HepG2 (cell line): ENCODE results near the gene PRMT5. TPM values are rescaled to one million over a fixed set of nuclear protein-coding genes. Genes with fewer than 3 reads are reported as not detected.
A peak's percentile ranks its signal among the peaks of the same experiment; 100 is the strongest.

ENCODE experiments used
- ATF5 ChIP-seq: sonication (generic); formaldehyde crosslinking; IDR thresholded peaks from 2 replicates; pipeline ENCODE4 v1.4.0; 2020; ENCODE audit warnings: mild to moderate bottlenecking, low read depth, missing genetic modification reagents
- BRD4 ChIP-seq: sonication (generic); formaldehyde crosslinking; IDR thresholded peaks from 2 replicates; pipeline ENCODE4 v1.4.0; 2020; ENCODE audit warnings: missing genetic modification reagents
- CREB3 ChIP-seq: sonication (generic); formaldehyde crosslinking; IDR thresholded peaks from 2 replicates; pipeline ENCODE4 v1.5.0; 2020; ENCODE audit warnings: missing genetic modification reagents
- FOXA1 ChIP-seq, 2 experiments: fragments of 450-650 bp in 1 of 2; sonication (generic) in 1 of 2; formaldehyde crosslinking in 1 of 2; IDR thresholded peaks; 2 replicates each; pipeline versions ENCODE4 v1.4.0 to v1.6.1; 2016 to 2020; ENCODE audit warnings: missing genetic modification reagents in 1 of 2
- HDAC2 ChIP-seq: sonication (generic); formaldehyde crosslinking; IDR thresholded peaks from 2 replicates; pipeline ENCODE4 v1.4.0; 2020; ENCODE audit warnings: missing genetic modification reagents
- HMGXB3 ChIP-seq: sonication (generic); formaldehyde crosslinking; IDR thresholded peaks from 2 replicates; pipeline ENCODE4 v1.4.0; 2020; ENCODE audit warnings: missing genetic modification reagents, borderline replicate concordance
- IRF1 ChIP-seq: sonication (generic); formaldehyde crosslinking; IDR thresholded peaks from 2 replicates; pipeline ENCODE4 v1.4.0; 2020; ENCODE audit warnings: low read depth, mild to moderate bottlenecking, missing genetic modification reagents
- NR2F1 ChIP-seq, 2 experiments: fragments of 450-650 bp in 1 of 2; formaldehyde crosslinking in 1 of 2; IDR thresholded peaks; 2 replicates each; pipeline versions ENCODE4 v1.5.0 to v1.6.1; 2016 to 2020; ENCODE audit warnings: mild to moderate bottlenecking in 1 of 2, missing compliant biosample characterization in 1 of 2, missing genetic modification reagents in 1 of 2, moderate library complexity in 1 of 2
- SIX4 ChIP-seq: sonication (generic); formaldehyde crosslinking; IDR thresholded peaks from 2 replicates; pipeline ENCODE4 v1.4.0; 2020; ENCODE audit warnings: missing genetic modification reagents
- U2AF2 ChIP-seq: fragments of 200-400 bp; formaldehyde crosslinking; IDR thresholded peaks from 2 replicates; pipeline ENCODE4 v1.6.1; 2017; ENCODE audit warnings: low read depth, mild to moderate bottlenecking, low read length
- ZEB1 ChIP-seq: IDR thresholded peaks from 2 replicates; pipeline ENCODE4 v1.6.1; 2012; ENCODE audit warnings: mild to moderate bottlenecking, low read depth, inconsistent platforms; ENCODE audit not compliant: insufficient replicate concordance
- ZFP36L2 ChIP-seq: sonication (generic); formaldehyde crosslinking; IDR thresholded peaks from 2 replicates; pipeline ENCODE4 v1.4.0; 2020; ENCODE audit warnings: missing genetic modification reagents
- ZNF124 ChIP-seq: sonication (generic); formaldehyde crosslinking; IDR thresholded peaks from 2 replicates; pipeline ENCODE4 v1.4.0; 2020; ENCODE audit warnings: missing genetic modification reagents
- ZNF558 ChIP-seq: sonication (generic); formaldehyde crosslinking; IDR thresholded peaks from 2 replicates; pipeline ENCODE4 v1.9.0; 2022; ENCODE audit warnings: mild to moderate bottlenecking, missing genetic modification reagents, borderline replicate concordance
- ZNF569 ChIP-seq: sonication (generic); formaldehyde crosslinking; IDR thresholded peaks from 2 replicates; pipeline ENCODE4 v1.5.0; 2020; ENCODE audit warnings: mild to moderate bottlenecking, missing genetic modification reagents, moderate library complexity, borderline replicate concordance
- ZNF589 ChIP-seq: sonication (generic); formaldehyde crosslinking; conservative IDR thresholded peaks from 2 replicates; pipeline ENCODE4 v1.8.0; 2022; ENCODE audit warnings: mild to moderate bottlenecking, moderate library complexity, missing genetic modification reagents
- ZSCAN29 ChIP-seq: sonication (generic); formaldehyde crosslinking; conservative IDR thresholded peaks from 2 replicates; pipeline ENCODE4 v1.4.0; 2020; ENCODE audit warnings: mild to moderate bottlenecking, missing genetic modification reagents
- polyA plus RNA-seq, 8 experiments: library from polyadenylated mRNA; depleted of rRNA in 3 of 8; stranded (reverse) in 7 of 8; unstranded in 1 of 8; fragments of >200 nt; fragmentation: Illumina TruSeq in 4 of 8; extraction: Trizol in 4 of 8; gene quantifications; 2 replicates each; pipeline versions ENCODE4 v1.2.1 to v1.2.3, GENCODE V29; 2011 to 2016; ENCODE audit warnings: low read depth in 4 of 8, missing spikeins in 1 of 8, mixed read lengths in 1 of 8; ENCODE audit not compliant: insufficient read depth in 1 of 8
- total RNA-seq, 5 experiments: library from RNA; depleted of rRNA; stranded (reverse); fragments of >200 nt; fragmentation: Illumina TruSeq; extraction: Trizol; gene quantifications; 2 replicates each; pipeline ENCODE4 v1.2.3, GENCODE V29; 2016; ENCODE audit warnings: low read depth in 1 of 5
- TF ChIP-seq, protein P1 (sequence below): sonication (generic); formaldehyde crosslinking; IDR thresholded peaks from 2 replicates; pipeline ENCODE4 v1.4.0; 2020; ENCODE audit warnings: missing genetic modification reagents, borderline replicate concordance

The PRMT5 gene
- total and polyA plus RNA-seq, 2 of the 13 experiments (the other 11 are each of a cell fraction or from before 2014, with no cell fraction given): 210 to 354 TPM

DNA sequence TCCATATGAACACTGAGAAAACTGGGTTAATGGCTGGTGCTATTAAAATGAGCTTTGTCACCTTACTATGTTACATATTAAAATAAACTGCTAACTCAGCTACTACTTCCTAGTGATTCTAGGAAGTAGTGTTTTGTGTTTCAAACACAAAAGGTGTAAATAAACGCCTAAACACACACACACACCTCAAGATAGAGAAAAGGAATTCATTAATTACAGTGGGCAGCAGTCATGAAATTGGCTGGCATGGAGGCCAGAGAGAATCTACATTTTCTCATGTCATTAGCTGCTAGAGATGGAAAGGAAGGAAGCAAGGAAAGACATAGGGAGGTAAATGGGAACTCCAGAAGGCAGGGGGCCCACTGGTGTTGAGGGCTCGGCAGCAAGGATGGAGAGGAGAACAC lies 787 bp upstream of the PRMT5 start (continued):
- TF ChIP-seq ZNF124 (no peak), ZFP36L2 (CRISPR knock-in tag) (no peak), ZSCAN29 (CRISPR knock-in tag) (peak; percentile 20; the same call in 1 of the 2 replicates), BRD4 (no peak), ZEB1 (no peak), ZNF569 (0 out of 2 replicates have a peak, but pooled peaks have one; percentile 71), SIX4 (no peak), ZNF589 (no peak; the same call in 1 of the 2 replicates), HMGXB3 (CRISPR knock-in tag) (no peak), ATF5 (CRISPR knock-in tag) (no peak; the same call in 1 of the 2 replicates), U2AF2 (no peak), FOXA1 (IDR thresholded peaks at IDR 0.05) (no peak), FOXA1 (CRISPR knock-in tag; IDR thresholded peaks at IDR 0.05) (no peak), HDAC2 (CRISPR knock-in tag) (no peak), ZNF558 (CRISPR knock-in tag) (no peak; the same call in 1 of the 2 replicates), IRF1 (CRISPR knock-in tag) (no peak), NR2F1 (CRISPR knock-in tag; IDR thresholded peaks at IDR 0.05) (no peak), CREB3 (no peak)
- TF ChIP-seq, protein P1, sequence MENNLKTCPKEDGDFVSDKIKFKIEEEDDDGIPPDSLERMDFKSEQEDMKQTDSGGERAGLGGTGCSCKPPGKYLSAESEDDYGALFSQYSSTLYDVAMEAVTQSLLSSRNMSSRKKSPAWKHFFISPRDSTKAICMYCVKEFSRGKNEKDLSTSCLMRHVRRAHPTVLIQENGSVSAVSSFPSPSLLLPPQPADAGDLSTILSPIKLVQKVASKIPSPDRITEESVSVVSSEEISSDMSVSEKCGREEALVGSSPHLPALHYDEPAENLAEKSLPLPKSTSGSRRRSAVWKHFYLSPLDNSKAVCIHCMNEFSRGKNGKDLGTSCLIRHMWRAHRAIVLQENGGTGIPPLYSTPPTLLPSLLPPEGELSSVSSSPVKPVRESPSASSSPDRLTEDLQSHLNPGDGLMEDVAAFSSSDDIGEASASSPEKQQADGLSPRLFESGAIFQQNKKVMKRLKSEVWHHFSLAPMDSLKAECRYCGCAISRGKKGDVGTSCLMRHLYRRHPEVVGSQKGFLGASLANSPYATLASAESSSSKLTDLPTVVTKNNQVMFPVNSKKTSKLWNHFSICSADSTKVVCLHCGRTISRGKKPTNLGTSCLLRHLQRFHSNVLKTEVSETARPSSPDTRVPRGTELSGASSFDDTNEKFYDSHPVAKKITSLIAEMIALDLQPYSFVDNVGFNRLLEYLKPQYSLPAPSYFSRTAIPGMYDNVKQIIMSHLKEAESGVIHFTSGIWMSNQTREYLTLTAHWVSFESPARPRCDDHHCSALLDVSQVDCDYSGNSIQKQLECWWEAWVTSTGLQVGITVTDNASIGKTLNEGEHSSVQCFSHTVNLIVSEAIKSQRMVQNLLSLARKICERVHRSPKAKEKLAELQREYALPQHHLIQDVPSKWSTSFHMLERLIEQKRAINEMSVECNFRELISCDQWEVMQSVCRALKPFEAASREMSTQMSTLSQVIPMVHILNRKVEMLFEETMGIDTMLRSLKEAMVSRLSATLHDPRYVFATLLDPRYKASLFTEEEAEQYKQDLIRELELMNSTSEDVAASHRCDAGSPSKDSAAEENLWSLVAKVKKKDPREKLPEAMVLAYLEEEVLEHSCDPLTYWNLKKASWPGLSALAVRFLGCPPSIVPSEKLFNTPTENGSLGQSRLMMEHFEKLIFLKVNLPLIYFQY (CRISPR knock-in tag): no peak
